K562 (cell line): ENCODE measurements around the gene MINPP1. TPM values are rescaled to one million over a fixed set of nuclear protein-coding genes. Genes with fewer than 3 reads are reported as not detected.

ENCODE experiments used
- ATAC-seq: fragments of 200-7000 bp; cut with Tn5 transposase; 3 replicates; pipeline ENCODE4 v1.9.1; 2020; ENCODE audit warnings: moderate library complexity
- BruUV-seq: library from RNA; stranded (reverse); fragments of 400-500 nt; replicated peaks from 2 replicates; lab custom pipeline; 2021; lab: Mats Ljungman, UMichigan
- CTCF ChIA-PET: fragments of 300-600 bp; formaldehyde crosslinking; extraction: SDS; loops from one replicate; lab custom pipeline; 2021; ENCODE audit warnings: low intra/inter-chr PET ratio; lab: Yijun Ruan, JAX
- POLR2A ChIA-PET: fragments of 300-600, 350-650 bp; sonication (Branson Sonifier 250); formaldehyde crosslinking; extraction: SDS; loops from one replicate; lab custom pipeline; 2021; ENCODE audit warnings: antibody characterized with exemption, inconsistent platforms; lab: Yijun Ruan, JAX
- DNase-seq, 4 experiments: peaks; one replicate each; pipeline versions ENCODE4 v3.0.0 to v3.0.0-alpha.2; 2011 to 2018; ENCODE audit warnings: low spot score in 3 of 4, mixed read lengths in 3 of 4; ENCODE audit errors: extremely low read depth in 1 of 4
- FAIRE-seq: peaks from 2 replicates; lab custom pipeline; 2011; peaks lifted over from hg19 to GRCh38; lab: Jason Lieb, UNC
- H2AFZ ChIP-seq: 2 replicates; pipeline ENCODE4 v1.6.0; 2011; ENCODE audit warnings: low read depth, low read length, control low read depth, inconsistent platforms
- H3K27ac ChIP-seq: fragments of 200-600 bp; 3 replicates; pipeline ENCODE4 v1.8.0; 2011; ENCODE audit warnings: low read depth, mild to moderate bottlenecking, control low read depth, inconsistent platforms, low read length, moderate library complexity, mixed read lengths; ENCODE audit errors: extremely low read depth
- H3K27me3 ChIP-seq, 2 experiments: fragments of 300-600 bp in 1 of 2; 2 replicates in 1 of 2; 3 replicates in 1 of 2; pipeline versions ENCODE4 v1.6.0 to v1.8.0; 2011; ENCODE audit warnings: inconsistent platforms in 2 of 2, low read length in 2 of 2, mild to moderate bottlenecking in 1 of 2, mixed read lengths in 1 of 2, moderate library complexity in 1 of 2; ENCODE audit not compliant: control insufficient read depth in 2 of 2, insufficient read depth in 2 of 2
- H3K36me3 ChIP-seq: fragments of 300-600 bp; 3 replicates; pipeline ENCODE4 v1.8.0; 2011; ENCODE audit warnings: mild to moderate bottlenecking, low read length, inconsistent platforms; ENCODE audit not compliant: control insufficient read depth, insufficient read depth
- H3K4me1 ChIP-seq, 2 experiments: fragments of 200-600 bp in 1 of 2; replicated peaks in 1 of 2; 2 replicates in 1 of 2; 3 replicates in 1 of 2; pipeline versions ENCODE4 v1.5.1 to v1.8.0; 2011; ENCODE audit warnings: inconsistent platforms in 2 of 2, low read length in 2 of 2, mild to moderate bottlenecking in 1 of 2, mixed read lengths in 1 of 2, moderate library complexity in 1 of 2; ENCODE audit not compliant: control insufficient read depth in 2 of 2, insufficient read depth in 2 of 2
- H3K4me2 ChIP-seq: 2 replicates; pipeline ENCODE4 v1.6.1; 2011; ENCODE audit warnings: low read length, control low read depth, inconsistent platforms, mixed read lengths; ENCODE audit not compliant: insufficient read depth
- H3K4me3 ChIP-seq: fragments of 200-600 bp; sonication (generic), shearing (Covaris generic); 2 replicates; pipeline ENCODE4 v1.5.1; 2016; ENCODE audit warnings: control low read depth, inconsistent platforms
- H3K79me2 ChIP-seq: fragments of 200-600 bp; 3 replicates; pipeline ENCODE4 v1.8.0; 2011; ENCODE audit warnings: low read length, inconsistent platforms; ENCODE audit not compliant: control insufficient read depth, insufficient read depth
- H3K9ac ChIP-seq, 2 experiments: 2 replicates each; pipeline versions ENCODE4 v1.6.0 to v1.6.1; 2011; ENCODE audit warnings: low read depth in 2 of 2, low read length in 2 of 2, control low read depth in 1 of 2, inconsistent platforms in 1 of 2, mild to moderate bottlenecking in 1 of 2, mixed read lengths in 1 of 2; ENCODE audit not compliant: insufficient read depth in 1 of 2
- H3K9me1 ChIP-seq: one replicate; pipeline ENCODE4 v1.6.0; 2011; ENCODE audit warnings: inconsistent platforms, mild to moderate bottlenecking, low read length, moderate library complexity; ENCODE audit not compliant: control insufficient read depth, insufficient read depth
- H3K9me3 ChIP-seq: replicated peaks from 2 replicates; pipeline ENCODE4 v1.5.1; 2011; ENCODE audit warnings: low read depth, low read length, inconsistent platforms; ENCODE audit not compliant: control insufficient read depth, insufficient read depth
- H4K20me1 ChIP-seq: replicated peaks from 2 replicates; pipeline ENCODE4 v1.6.1; 2011; ENCODE audit warnings: low read length, inconsistent platforms, mixed read lengths; ENCODE audit not compliant: control insufficient read depth, insufficient read depth
- ZFP36 ChIP-seq: fragments of 150-350 bp; IDR thresholded peaks from 2 replicates; pipeline ENCODE4 v1.6.1; 2018; ENCODE audit warnings: low read length, low read depth; ENCODE audit not compliant: partially characterized antibody
- ZNF146 ChIP-seq: IDR thresholded peaks from one replicate; pipeline ENCODE4 v1.6.1; 2018; ENCODE audit warnings: missing compliant biosample characterization; ENCODE audit not compliant: unreplicated experiment
- WGBS: fragments of 100-300 bp; shearing (Covaris generic); methylation state at CpG from one replicate; pipeline ENCODE4 v1.1.6; 2016; ENCODE audit warnings: low coverage, mixed read lengths; ENCODE audit not compliant: insufficient coverage; ENCODE audit errors: missing lambda C conversion rate; 5-methylcytosine and 5-hydroxymethylcytosine counted together
- in situ Hi-C: fragments of 300-500 bp; cut with MboI; formaldehyde crosslinking; loops from 4 replicates; pipeline ENCODE4 v1.15.0; 2018; ENCODE audit warnings: inconsistent platforms, mixed read lengths
- intact Hi-C: fragments of 100-400 bp; cut with micrococcal nuclease; formaldehyde crosslinking; loops from 2 replicates; pipeline ENCODE4 v1.14.2; 2022
- polyA plus RNA-seq, 8 experiments: library from polyadenylated mRNA; depleted of rRNA in 4 of 8; stranded (reverse) in 5 of 8; unstranded in 3 of 8; fragments of >200 nt; fragmentation: Nextera tagmentation in 2 of 8; fragmentation: Illumina TruSeq in 1 of 8; extraction: Ambion mirVana in 2 of 8; extraction: Trizol in 1 of 8; gene quantifications; 2 replicates each; pipeline versions ENCODE4 v1.2.1 to v1.2.3, GENCODE V29; 2011 to 2014; ENCODE audit warnings: inconsistent platforms in 1 of 8, missing spikeins in 1 of 8
- total RNA-seq, 7 experiments: library from RNA; depleted of rRNA in 6 of 7; stranded (reverse); fragments of >200 nt in 6 of 7; fragmentation: Illumina TruSeq in 2 of 7; extraction: Trizol in 2 of 7; gene quantifications; 2 replicates each; pipeline versions ENCODE4 v1.2.1 to v1.2.3, GENCODE V29; 2011 to 2021; ENCODE audit warnings: low replicate concordance in 1 of 7
- TF ChIP-seq, protein P1 (sequence below), 2 experiments: fragments of 450-650 bp in 1 of 2; IDR thresholded peaks; 2 replicates each; pipeline ENCODE4 v1.6.1; 2011 to 2017; ENCODE audit warnings: low read depth in 2 of 2, antibody characterized with exemption in 1 of 2, borderline replicate concordance in 1 of 2, low read length in 1 of 2, mild to moderate bottlenecking in 1 of 2, mixed read lengths in 1 of 2; ENCODE audit not compliant: control insufficient read depth in 1 of 2

MINPP1 gene
- total and polyA plus RNA-seq, 9 of the 15 experiments (the other 6 are each of a cell fraction or from before 2014, with no cell fraction given) = 11.5 to 44.5 (median 27.1) TPM

- TF ChIP-seq, protein P1, sequence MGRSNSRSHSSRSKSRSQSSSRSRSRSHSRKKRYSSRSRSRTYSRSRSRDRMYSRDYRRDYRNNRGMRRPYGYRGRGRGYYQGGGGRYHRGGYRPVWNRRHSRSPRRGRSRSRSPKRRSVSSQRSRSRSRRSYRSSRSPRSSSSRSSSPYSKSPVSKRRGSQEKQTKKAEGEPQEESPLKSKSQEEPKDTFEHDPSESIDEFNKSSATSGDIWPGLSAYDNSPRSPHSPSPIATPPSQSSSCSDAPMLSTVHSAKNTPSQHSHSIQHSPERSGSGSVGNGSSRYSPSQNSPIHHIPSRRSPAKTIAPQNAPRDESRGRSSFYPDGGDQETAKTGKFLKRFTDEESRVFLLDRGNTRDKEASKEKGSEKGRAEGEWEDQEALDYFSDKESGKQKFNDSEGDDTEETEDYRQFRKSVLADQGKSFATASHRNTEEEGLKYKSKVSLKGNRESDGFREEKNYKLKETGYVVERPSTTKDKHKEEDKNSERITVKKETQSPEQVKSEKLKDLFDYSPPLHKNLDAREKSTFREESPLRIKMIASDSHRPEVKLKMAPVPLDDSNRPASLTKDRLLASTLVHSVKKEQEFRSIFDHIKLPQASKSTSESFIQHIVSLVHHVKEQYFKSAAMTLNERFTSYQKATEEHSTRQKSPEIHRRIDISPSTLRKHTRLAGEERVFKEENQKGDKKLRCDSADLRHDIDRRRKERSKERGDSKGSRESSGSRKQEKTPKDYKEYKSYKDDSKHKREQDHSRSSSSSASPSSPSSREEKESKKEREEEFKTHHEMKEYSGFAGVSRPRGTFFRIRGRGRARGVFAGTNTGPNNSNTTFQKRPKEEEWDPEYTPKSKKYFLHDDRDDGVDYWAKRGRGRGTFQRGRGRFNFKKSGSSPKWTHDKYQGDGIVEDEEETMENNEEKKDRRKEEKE (IDR thresholded peaks at IDR 0.05; ENCODE audit: borderline replicate concordance in 1 of 2, control insufficient read depth in 1 of 2, low read depth in 2 of 2, low read length in 1 of 2) = no peak
Measured at GRCh38 chr10:87589645-87590051, 85.0 kb downstream of the MINPP1 start (continued).

DNA sequence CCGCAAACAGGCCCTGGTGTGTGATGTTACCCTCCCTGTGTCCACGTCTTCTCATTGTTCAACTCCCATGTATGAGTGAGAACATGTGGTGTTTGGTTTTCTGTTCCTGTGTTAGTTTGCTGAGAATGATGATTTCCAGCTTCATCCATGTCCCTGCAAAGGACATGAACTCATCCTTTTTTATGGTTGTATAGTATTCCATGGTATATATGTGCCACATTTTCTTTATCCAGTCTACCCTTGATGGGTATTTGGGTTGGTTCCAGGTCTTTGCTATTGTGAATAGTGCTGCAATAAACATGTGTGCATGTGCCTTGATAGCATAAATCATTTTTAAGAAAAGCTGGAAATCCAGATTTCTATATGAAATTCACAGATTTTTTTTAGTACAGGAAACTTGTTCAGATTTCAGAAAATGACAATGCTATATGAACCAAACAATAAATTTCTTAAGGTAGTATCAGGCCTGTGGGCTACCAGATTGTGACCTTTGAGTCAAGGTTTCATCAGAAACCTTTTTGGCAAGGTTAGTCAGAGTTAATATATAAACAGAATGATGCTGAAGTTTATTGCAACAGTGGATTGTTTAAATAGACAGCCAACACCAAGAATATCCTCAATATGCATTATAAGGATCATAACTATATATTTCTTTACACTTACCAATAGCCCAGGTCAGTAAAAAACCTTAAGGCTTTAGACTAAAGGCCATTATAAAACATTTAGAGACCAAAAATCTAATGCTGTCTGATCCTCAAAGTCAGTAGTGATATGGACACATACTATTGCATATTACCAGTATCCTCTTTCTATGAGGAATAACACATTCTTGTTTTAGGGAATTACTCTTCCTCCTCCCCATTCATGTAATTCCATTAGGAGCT, 86.3 kb downstream of the MINPP1 start:
- FAIRE-seq = no peak
- in situ Hi-C loops = no loop called here
- BruUV-seq = no TSS peak
- ChIA-PET CTCF (no interaction called here), POLR2A (no interaction called here)
- H3K4me2 ChIP-seq = no peak overlapping the region
- H3K27ac ChIP-seq = no peak overlapping the region
- no peak for DNase-seq
- H4K20me1 ChIP-seq = no peaks in the 10 kb centered on the region
- no peaks in the 10 kb centered on the region for H3K79me2 ChIP-seq
- H3K36me3 ChIP-seq = no peaks in the 10 kb centered on the region
- no peaks in the 10 kb centered on the region for H3K4me1 ChIP-seq
- intact Hi-C loops = no loop called here
- no peak overlapping the region for H3K9ac ChIP-seq
- H2AFZ ChIP-seq = no peak overlapping the region
- TF ChIP-seq ZFP36 (no peak), ZNF146 (peak; percentile 42)
- H3K4me3 ChIP-seq = no peak overlapping the region
- no peaks in the 10 kb centered on the region for H3K9me3 ChIP-seq
- 12% methylated on average over 2 of the region's 2 CpGs for WGBS
- no peaks in the 10 kb centered on the region for H3K9me1 ChIP-seq
- ATAC-seq = no peak
- peaks cover 0 to 5% of the 10 kb centered on the region in 2 experiments; a peak in 1 of 5 replicates for H3K27me3 ChIP-seq
